Parathyroid adenoma (tissue), 2 donors: ENCODE results near the gene EEF1G.

Experiments
- H2AFZ ChIP-seq: fragments of 300-600 bp; sonication (generic); one replicate; pipeline ENCODE4 v1.7.0; 2017; ENCODE audit warnings: antibody characterized with exemption, mild to moderate bottlenecking
- H3K27ac ChIP-seq: fragments of 300-600 bp; sonication (generic); one replicate; pipeline ENCODE4 v1.7.0; 2017
- H3K27me3 ChIP-seq: fragments of 300-600 bp; sonication (generic); one replicate; pipeline ENCODE4 v1.7.0; 2017; ENCODE audit warnings: low read length; ENCODE audit not compliant: control insufficient read depth, insufficient read depth
- H3K36me3 ChIP-seq: fragments of 300-600 bp; sonication (generic); one replicate; pipeline ENCODE4 v1.7.0; 2017; ENCODE audit warnings: low read length; ENCODE audit not compliant: control insufficient read depth, insufficient read depth
- H3K4me1 ChIP-seq: fragments of 300-600 bp; sonication (generic); one replicate; pipeline ENCODE4 v1.7.0; 2017; ENCODE audit warnings: control low read depth
- H3K4me2 ChIP-seq: fragments of 300-600 bp; sonication (generic); one replicate; pipeline ENCODE4 v1.7.0; 2017; ENCODE audit warnings: low read length
- H3K4me3 ChIP-seq: fragments of 300-600 bp; sonication (generic); one replicate; pipeline ENCODE4 v1.7.0; 2017; ENCODE audit warnings: low read depth, low read length
- H3K79me2 ChIP-seq: fragments of 300-600 bp; sonication (generic); one replicate; pipeline ENCODE4 v1.7.0; 2017; ENCODE audit warnings: control low read depth
- H3K9ac ChIP-seq: fragments of 300-600 bp; sonication (generic); one replicate; pipeline ENCODE4 v1.7.0; 2017; ENCODE audit warnings: mild to moderate bottlenecking
- H3K9me3 ChIP-seq: fragments of 300-600 bp; sonication (generic); one replicate; pipeline ENCODE4 v1.7.0; 2017; ENCODE audit warnings: low read length; ENCODE audit not compliant: control insufficient read depth
- CTCF ChIP-seq: fragments of 300-600 bp; sonication (generic); IDR thresholded peaks from one replicate; pipeline ENCODE4 v1.7.0; 2017; ENCODE audit warnings: antibody characterized with exemption, mild to moderate bottlenecking
- donor health status: primary hyperparathyroidism.

The EEF1G gene

GRCh38 chr11:62555464-62556107 is 18.1 kb downstream of the EEF1G start:
- Histone ChIP-seq H3K4me1 (peaks cover 44% of the 10 kb centered on the region), H3K79me2 (no peaks in the 10 kb centered on the region), H3K4me2 (peak overlapping the region; percentile 68), H3K36me3 (no peaks in the 10 kb centered on the region), H3K9me3 (no peaks in the 10 kb centered on the region), H3K9ac (no peak overlapping the region), H3K27me3 (no peaks in the 10 kb centered on the region), H2AFZ (peak overlapping the region; percentile 47), H3K27ac (peak overlapping the region; percentile 98), H3K4me3 (peak overlapping the region; percentile 27)
- TF ChIP-seq CTCF = no peak

GRCh38 chr11:62554387-62555167 is 19.1 kb downstream of the EEF1G start:
- no peak for TF ChIP-seq CTCF
- H3K9me3 ChIP-seq = no peaks in the 10 kb centered on the region
- H2AFZ ChIP-seq = no peak overlapping the region
- H3K36me3 ChIP-seq = no peaks in the 10 kb centered on the region
- no peaks in the 10 kb centered on the region for H3K27me3 ChIP-seq
- H3K79me2 ChIP-seq = no peaks in the 10 kb centered on the region
- peaks cover 44% of the 10 kb centered on the region for H3K4me1 ChIP-seq
- H3K4me3 ChIP-seq = no peak overlapping the region
- H3K4me2 ChIP-seq = peak overlapping the region; percentile 35
- peak overlapping the region; percentile 98 for H3K27ac ChIP-seq
- no peak overlapping the region for H3K9ac ChIP-seq

- Histone ChIP-seq H3K9ac (no peak overlapping the region), H3K4me1 (peaks cover 44% of the 10 kb centered on the region), H3K4me2 (peak overlapping the region; percentile 57), H3K79me2 (no peaks in the 10 kb centered on the region), H3K27ac (peak overlapping the region; percentile 98), H3K9me3 (no peaks in the 10 kb centered on the region), H2AFZ (peak overlapping the region; percentile 84), H3K27me3 (no peaks in the 10 kb centered on the region), H3K4me3 (no peak overlapping the region), H3K36me3 (no peaks in the 10 kb centered on the region)
- no peak for TF ChIP-seq CTCF
Observed at GRCh38 chr11:62553839-62554361, 19.8 kb downstream of the EEF1G start.

GRCh38 chr11:62553080-62553838 is 20.4 kb downstream of the EEF1G start:
- H3K4me1 ChIP-seq = peaks cover 44% of the 10 kb centered on the region
- H3K4me2 ChIP-seq = peak overlapping the region; percentile 57
- no peaks in the 10 kb centered on the region for H3K27me3 ChIP-seq
- no peaks in the 10 kb centered on the region for H3K36me3 ChIP-seq
- peak overlapping the region; percentile 98 for H3K27ac ChIP-seq
- no peaks in the 10 kb centered on the region for H3K79me2 ChIP-seq
- H3K4me3 ChIP-seq = peak overlapping the region; percentile 23
- no peak overlapping the region for H3K9ac ChIP-seq
- H2AFZ ChIP-seq = peak overlapping the region; percentile 84
- TF ChIP-seq CTCF = no peak
- no peaks in the 10 kb centered on the region for H3K9me3 ChIP-seq
